Measurements from ENCODE around the gene STAC2.
"Not testable (repeated sequence)": the region's sequence is repeated elsewhere in the genome, so short reads cannot be mapped to it uniquely, and the experiment has no call there.

STAC2 gene

GRCh38 chr17:39252788-39253460 is 27.2 kb upstream of the STAC2 start:
- H3K4me3 ChIP-seq (ENCODE audit: low read depth, low read length), result no peak overlapping the region
- no peak for DNase-seq (ENCODE audit: low read depth)
- TF ChIP-seq POLR2A (IDR thresholded peaks at IDR 0.05; ENCODE audit: extremely low read depth, insufficient read length), result no peak

- H3K4me3 ChIP-seq (ENCODE audit: low read depth, low read length), result no peak overlapping the region
- TF ChIP-seq MYC (IDR thresholded peaks at IDR 0.05; ENCODE audit: low read depth, low read length) (no peak), POLR2A (IDR thresholded peaks at IDR 0.05; ENCODE audit: extremely low read depth, insufficient read length) (no peak)
- no peak for DNase-seq (ENCODE audit: low read depth)
Measured at GRCh38 chr17:39251997-39252396, 26.3 kb upstream of the STAC2 start.

GRCh38 chr17:39250076-39250475 is 24.3 kb upstream of the STAC2 start:
- H3K4me3 ChIP-seq (ENCODE audit: low read depth, low read length); DNase-seq (ENCODE audit: low read depth): not testable (repeated sequence)

GRCh38 chr17:39246274-39246673 is 20.5 kb upstream of the STAC2 start:
- H3K4me3 ChIP-seq (ENCODE audit: low read depth, low read length), result no peak overlapping the region
- DNase-seq (ENCODE audit: low read depth), result no peak
- TF ChIP-seq MAX (IDR thresholded peaks at IDR 0.05; ENCODE audit: low read depth, low read length) (no peak), CTCF (IDR thresholded peaks at IDR 0.05; ENCODE audit: low read depth, low read length) (no peak), MYC (IDR thresholded peaks at IDR 0.05; ENCODE audit: low read depth, low read length) (no peak), POLR2A (IDR thresholded peaks at IDR 0.05; ENCODE audit: extremely low read depth, insufficient read length) (no peak)

- peak; percentile 94 for DNase-seq (ENCODE audit: low read depth)
- TF ChIP-seq MYC (IDR thresholded peaks at IDR 0.05; ENCODE audit: low read depth, low read length) (peak; percentile 23; the same call in 1 of the 2 replicates), CTCF (IDR thresholded peaks at IDR 0.05; ENCODE audit: low read depth, low read length) (peak; percentile 90), MAX (IDR thresholded peaks at IDR 0.05; ENCODE audit: low read depth, low read length) (no peak)
- peak overlapping the region; percentile 32 for H3K4me3 ChIP-seq (ENCODE audit: low read depth, low read length)
Measured at GRCh38 chr17:39244600-39245570, 19.1 kb upstream of the STAC2 start.

GRCh38 chr17:39244016-39244599 is 18.4 kb upstream of the STAC2 start:
- DNase-seq (ENCODE audit: low read depth), result peak; percentile 100
- TF ChIP-seq MAX (IDR thresholded peaks at IDR 0.05; ENCODE audit: low read depth, low read length) (no peak; the same call in 1 of the 2 replicates), MYC (IDR thresholded peaks at IDR 0.05; ENCODE audit: low read depth, low read length) (peak; percentile 22; the same call in 1 of the 2 replicates), POLR2A (IDR thresholded peaks at IDR 0.05; ENCODE audit: extremely low read depth, insufficient read length) (no peak), CTCF (IDR thresholded peaks at IDR 0.05; ENCODE audit: low read depth, low read length) (no peak)
- H3K4me3 ChIP-seq (ENCODE audit: low read depth, low read length), result peak overlapping the region; percentile 43

GRCh38 chr17:39243155-39243554 is 17.4 kb upstream of the STAC2 start:
- DNase-seq (ENCODE audit: low read depth), result no peak
- no peak for TF ChIP-seq CTCF (IDR thresholded peaks at IDR 0.05; ENCODE audit: low read depth, low read length)
- H3K4me3 ChIP-seq (ENCODE audit: low read depth, low read length), result no peak overlapping the region
